Superior temporal gyrus (tissue), 1 donor: ENCODE measurements around the gene SNX25.

Experiments
- DNase-seq: peaks from one replicate; pipeline ENCODE4 v3.0.0-alpha.2; 2016; ENCODE audit errors: extremely low spot score

The SNX25 gene

DNA sequence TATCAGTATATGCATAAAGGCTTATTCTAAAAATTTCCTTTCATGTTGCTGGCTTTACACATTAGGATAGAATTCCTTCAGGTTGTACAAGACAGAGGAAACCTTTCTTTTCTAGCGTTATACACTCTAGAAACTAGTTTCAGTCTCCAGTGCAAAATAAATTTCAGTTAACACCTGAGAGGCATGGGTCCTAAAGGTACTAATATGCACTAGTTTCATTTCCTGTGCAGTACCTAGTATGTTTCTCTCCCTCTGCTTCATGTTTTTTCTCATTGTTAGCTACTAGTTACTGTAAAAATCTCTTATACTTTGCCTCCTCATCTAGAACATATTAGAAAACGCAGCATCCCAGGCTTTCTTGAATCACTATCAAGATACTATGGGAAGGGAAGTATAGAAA is 54.0 kb downstream of the SNX25 start:
- no peak for DNase-seq

DNA sequence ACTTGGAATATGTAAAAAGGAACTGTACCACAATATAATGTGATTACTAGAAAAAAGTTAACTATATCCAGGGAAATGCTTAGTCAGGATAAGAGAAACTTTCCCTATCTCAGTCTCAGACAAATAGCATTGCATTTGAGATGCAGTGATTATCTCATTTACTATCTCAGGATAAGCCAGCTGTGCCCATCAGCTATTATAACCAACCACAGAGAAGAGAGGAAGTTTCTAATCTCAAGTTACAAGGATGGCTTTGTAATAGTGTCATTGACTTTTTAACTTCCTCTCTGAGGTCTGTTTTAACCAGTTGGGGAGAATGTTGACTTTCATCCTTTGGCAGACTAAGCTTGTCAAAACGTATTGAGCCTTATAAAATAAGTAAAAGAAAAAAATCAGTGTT is 56.5 kb downstream of the SNX25 start:
- no peak for DNase-seq

DNA sequence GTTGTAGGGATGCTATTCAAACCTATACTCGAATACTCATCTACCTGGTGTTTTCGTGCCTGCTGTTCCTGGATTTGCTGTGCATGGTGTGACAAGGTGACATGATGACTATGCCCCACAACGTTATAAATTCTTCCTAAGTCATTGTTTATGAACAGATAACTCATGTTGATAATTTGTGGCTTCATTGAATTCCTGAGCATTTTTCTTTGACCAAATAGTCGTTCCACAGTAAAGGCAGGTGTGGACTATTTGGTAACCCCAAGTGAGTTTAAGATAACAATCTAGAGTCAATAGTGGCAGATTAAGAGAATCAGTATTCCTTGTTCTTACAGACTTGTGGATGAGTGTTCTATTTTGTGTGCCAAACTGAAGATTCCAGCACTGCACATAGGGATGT is 59.9 kb downstream of the SNX25 start:
- no peak for DNase-seq

DNA sequence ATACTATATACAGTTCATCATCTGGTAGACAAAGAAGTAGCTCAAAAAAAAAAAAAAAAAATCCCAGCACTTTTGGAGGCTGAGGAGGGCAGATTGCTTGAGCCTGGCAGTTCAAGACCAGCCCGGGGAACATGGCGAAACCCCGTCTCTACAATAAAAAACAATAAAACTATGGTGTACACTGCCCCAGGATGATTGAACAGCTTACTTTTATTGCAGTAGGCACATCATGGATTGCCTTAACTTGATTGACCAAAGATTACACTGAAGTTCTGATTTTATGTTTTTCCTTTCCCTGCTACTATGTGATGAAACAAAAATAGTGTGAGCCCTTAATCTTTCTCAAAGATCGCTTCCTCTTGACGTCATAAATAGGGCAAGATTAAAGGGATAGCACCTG is 60.6 kb downstream of the SNX25 start:
- no peak for DNase-seq

DNA sequence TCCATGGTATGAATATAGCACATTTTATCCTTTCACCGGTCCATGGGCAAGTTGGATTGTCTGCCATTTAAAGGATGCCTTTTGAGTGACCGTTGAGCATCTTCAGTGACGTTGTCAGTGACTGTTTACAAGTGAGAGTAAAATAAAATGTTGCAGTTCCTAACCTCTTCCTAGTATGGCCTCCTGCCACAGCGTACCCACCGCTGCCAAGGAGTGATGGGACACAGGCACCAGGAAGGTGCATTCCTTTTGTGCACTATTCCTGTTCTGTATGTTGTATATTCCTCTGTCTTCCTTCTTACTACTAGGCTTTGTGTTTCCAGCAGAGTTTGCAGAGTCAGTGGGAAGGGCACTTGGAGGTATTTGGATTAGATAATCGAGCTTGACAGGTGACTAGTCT is 61.5 kb downstream of the SNX25 start:
- no peak for DNase-seq

DNA sequence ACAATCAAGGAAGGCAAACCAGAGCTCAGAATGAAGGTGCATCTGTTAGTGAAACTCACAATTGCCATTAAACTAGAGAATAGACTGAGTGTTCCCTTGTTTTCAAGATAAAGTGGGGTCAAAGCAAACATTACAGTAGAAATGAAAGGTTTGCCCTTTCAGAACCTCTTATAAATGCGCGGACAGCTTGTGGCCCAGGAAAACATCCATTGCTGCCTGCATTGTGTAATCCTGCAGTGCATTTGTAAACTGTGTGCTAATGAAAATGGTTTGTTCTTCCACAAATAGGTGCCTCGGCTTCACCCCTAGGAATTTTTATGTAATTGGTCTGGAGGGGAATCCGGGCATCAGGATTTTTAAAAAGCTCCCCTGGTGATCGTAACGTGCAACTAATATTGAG is 62.8 kb downstream of the SNX25 start:
- no peak for DNase-seq

DNA sequence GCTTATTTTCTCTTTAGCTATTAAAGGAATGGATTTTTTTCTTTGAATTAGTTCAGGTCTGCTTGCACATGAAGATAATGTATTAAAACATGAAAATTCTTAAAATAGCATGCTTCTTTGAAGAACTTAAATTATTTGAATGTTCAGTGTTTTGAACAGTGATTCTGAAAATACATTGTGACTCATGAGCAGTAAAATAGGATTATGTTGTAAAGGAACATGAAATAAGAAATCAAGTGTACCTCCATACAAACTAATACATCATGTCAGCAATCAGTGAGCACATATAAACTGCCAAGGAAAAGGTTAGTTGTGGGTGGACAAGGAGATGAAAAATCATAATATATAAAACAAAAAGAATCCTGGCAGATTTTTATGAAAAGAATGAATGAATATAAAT is 66.1 kb downstream of the SNX25 start:
- DNase-seq: no peak

DNA sequence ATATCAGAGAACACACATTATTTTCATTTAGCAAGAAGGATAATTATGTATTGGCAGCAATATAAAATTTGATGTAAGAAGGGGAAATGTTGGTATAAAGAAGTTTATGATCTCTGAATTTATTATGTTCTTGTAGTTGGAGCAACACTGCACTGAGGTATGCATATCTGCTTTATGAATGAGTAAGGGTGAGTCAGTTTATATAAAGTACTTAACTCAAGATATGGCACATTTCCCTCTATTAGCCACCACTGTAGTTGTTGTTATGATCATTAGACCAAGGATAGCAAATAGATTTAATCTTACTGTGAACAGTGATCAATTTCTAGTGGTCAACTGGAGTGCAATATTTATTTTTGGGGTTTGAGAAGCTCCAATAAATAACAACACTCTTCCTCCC is 66.6 kb downstream of the SNX25 start:
- DNase-seq: no peak

DNA sequence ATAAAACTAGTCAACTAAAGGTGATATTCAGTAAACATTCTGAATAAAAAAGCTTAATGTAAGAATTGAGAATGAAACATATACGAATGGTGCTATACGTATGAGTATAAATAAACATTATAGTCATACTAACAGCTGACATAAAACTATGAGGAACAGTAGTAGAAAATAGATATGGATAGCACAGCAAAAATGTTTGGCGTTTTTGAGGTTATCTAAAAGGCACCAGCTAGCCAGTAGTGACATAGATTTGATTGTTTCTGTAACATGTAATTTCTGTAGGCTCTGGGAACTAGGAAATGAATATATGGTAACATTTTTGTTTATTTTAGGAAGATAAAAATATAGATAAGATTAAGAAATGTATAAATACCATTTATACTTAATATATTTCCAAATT is 69.3 kb downstream of the SNX25 start:
- DNase-seq: no peak

DNA sequence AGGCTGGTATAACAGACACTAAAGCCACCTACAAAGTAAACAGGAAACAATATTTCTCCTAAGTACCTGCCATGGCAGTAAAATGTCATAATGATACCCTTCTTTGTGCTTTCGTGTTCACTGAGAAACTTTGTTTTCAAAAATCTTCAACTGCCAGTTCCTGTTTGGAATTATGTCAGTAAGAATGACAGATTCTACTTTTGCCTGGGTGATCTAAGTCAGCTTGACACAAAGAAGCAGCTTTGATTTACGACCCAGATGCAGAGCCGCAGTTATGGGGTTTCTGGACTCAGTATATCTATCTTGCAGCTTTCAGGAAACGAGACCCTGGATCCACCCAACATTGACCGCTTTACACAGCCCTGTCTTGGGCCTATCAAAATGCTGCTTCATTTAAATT is 71.2 kb downstream of the SNX25 start:
- DNase-seq: no peak

DNA sequence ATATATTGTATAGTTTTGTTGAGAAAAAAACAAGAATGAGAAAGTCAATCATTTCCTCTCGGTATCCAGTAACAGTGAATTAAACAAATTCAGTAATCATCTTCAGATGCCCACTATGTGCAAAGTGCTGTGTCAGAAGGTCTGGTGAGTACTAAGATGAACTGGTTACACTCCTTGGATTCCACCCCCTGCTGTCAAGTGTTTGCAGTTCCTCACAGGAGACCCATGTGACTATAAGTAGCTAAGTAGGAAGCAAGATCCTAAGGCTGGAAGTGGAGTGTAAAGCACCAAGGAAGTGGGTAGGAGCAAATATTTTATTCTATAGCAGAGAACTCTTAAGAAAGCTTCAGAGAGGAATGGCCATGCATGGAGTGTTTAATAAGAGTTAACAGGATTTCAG is 73.6 kb downstream of the SNX25 start:
- no peak for DNase-seq

DNA sequence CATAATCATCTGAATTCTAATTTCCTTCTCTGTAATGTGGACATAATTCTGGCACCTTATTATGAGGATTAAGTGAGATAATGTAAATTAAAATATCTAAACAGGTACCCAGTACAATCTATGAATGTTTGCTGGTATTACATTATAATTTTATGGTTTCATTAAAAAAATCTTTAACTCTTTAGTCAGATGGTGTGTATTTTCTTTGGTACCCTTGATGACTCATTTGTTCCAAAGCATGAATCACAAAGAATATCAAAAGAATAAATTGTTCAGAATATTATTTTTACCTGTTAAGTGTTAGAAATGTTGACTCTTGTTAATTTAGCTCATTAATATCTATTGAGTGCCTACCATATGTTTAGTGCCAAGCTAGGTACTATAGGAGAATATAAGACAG is 74.3 kb downstream of the SNX25 start:
- no peak for DNase-seq

DNA sequence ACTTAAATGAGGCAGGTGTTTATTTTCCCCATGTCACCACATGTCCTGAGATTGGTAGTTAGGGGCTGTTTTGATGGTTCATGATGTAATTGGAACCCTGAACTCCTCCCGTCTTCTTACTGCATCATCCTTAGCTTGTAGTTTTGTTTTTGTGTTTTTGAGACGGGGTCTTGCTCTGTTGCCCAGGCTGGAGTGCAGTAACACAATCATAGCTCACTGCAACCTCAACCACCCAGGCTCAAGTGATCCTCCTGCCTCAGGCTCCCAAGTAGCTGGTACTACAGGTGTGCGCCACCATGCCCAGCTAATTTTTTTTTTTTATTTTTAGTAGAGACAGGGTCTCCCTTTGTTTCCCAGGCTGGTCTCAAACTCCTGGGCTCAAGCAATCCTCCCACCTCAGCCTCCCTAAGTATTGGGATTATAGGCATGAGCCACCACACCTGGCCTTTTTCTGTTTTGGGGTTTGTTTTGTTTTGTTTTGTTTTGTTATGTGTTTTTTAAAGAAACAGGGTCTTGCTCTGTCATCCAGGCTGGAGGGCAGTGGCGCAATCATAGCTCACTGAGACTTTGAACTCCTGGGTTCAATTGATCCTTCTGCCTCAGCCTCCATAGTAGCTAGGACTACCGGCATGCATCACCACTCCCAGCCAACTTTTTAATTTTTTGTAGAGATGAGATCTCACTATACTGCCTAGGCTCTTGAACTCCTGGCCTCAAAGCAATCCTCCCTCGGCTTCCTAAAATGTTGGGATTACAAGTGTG is 76.4 kb downstream of the SNX25 start:
- no peak for DNase-seq

DNA sequence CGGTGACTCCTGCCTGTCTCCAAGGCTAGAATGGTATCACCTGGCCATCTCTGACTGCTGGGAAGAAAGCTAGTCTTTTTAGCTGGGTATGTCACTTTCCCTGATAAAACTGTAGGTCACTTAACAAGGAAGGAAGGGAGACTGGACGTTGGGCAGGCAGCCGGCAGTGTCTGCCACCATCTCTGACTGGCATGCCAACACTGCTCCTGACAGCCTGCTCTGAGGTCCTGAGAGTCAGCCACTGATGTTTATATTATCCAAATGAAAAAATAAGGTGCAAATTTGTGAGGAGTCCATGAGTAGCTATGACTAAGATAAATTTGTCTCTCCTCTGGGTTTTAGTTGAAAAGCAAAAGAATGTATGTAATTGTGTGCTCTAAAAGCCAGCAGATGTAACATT is 77.2 kb downstream of the SNX25 start:
- no peak for DNase-seq

DNA sequence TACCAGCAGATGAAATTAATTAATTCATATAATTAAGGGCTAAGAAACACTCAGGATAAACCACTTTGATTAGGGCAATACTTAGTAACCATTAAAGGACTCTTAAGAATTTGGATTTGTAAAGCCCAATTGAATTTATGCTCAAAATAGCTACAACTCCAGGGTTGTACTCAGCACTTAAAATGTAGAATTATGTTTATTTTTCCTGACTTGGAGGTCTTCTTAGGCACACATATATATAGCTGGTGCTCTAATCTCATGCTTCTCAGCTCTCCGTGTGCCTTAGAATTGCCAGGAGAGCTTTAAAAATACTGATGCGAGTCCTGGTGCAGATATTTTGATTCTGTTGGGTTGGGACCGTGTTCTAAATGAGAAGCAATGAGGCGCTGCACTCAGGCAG is 77.6 kb downstream of the SNX25 start:
- no peak for DNase-seq

DNA sequence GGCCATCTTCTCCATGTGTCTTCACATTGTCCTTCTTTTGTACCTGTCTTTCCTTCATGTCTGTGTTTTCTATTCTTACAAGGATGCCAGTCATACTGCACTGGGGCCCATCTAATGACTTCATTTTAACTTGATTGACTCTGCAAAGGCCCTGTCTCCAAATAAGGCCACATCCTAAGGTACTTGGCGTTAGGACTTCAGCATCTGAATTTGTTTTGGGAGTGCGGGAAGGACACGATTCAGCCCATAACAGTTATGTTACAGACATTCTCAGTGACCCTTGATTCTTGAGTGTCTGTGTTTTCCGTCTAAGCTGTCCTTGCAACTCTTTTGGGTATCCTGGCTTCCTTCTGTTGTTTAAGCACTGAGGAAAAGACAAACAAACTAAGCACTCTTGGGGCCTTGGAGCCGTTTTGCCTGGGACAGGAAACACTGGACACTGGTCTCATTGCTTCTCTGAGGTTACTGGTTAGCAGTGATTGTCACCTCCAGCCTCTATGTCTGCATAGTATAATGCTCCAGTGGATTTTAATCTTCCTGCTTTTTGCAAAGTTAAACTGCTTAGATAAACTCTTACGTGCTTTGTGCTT is 80.7 kb downstream of the SNX25 start:
- DNase-seq: no peak

DNA sequence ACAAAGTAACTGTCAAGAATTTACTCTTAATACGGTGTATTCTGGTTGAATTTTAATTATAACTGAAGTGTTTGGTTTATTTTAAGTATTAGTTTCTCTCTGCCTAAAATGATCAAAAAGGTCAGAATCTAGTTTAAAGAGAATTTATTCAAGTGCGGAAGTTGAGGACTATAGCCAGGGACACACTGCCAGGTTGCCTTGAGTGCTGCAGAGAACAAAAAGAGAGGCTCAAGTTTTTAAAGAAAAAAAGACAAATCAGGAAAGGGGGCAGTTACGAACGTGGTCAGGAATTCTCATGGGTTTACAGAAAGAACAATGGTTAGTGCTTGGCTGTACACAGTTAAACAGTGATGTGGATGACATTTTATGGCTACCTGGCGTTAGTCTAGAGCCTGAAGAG is 81.3 kb downstream of the SNX25 start:
- no peak for DNase-seq

DNA sequence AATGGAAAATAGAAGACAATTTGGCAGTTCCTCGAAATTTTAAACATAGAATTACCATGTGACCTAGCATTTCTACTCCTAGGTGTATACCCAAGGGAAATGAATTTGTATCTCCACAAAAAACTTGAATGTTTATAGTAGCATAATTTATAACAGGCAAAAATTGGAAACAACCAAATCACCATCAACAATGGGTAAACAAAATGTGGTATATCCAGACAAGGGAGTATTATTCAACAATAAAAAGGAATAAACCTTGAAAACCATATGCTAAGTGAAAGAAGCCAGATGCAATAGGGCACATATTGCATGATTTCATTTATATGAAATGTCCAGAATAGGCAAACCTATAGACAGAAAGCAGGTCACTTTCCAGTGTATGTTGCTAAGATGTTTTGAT is 83.8 kb downstream of the SNX25 start:
- no peak for DNase-seq

DNA sequence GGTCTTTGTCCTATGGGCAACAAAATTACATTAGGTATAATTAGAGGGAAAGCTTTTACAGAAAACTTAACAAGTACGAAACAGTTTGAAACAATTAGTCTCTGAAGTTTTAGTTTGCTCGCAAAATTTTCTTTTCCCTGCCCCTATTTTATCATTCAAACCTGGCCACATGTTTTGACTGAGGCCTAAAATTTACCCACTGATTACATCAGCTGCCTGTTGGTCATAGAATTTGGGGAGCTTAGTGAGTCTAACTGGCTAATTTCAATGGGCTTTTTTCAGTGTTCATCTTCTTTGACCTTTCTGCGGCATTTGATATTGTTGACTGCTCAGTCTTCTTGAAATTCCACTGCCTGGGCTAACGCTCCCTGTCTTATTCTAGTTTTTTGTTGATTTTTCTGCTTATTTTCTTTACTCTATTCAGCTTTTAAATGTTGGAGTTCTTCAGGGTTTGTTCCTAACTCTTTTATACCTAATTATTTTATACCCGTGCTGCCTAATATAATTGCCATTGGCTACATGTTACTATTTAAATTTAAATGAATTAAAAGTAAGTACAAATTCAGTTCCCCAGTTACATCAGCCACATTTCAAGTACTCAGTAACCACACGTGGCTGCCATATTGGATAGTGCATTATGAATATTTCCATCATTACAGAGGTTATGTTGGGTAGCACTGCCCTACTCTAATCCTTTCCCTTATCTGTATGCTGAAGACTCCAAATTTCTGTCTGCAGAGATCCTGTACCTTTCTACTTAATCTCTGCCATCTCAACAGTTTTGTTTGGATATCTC is 87.5 kb downstream of the SNX25 start:
- DNase-seq: no peak

DNA sequence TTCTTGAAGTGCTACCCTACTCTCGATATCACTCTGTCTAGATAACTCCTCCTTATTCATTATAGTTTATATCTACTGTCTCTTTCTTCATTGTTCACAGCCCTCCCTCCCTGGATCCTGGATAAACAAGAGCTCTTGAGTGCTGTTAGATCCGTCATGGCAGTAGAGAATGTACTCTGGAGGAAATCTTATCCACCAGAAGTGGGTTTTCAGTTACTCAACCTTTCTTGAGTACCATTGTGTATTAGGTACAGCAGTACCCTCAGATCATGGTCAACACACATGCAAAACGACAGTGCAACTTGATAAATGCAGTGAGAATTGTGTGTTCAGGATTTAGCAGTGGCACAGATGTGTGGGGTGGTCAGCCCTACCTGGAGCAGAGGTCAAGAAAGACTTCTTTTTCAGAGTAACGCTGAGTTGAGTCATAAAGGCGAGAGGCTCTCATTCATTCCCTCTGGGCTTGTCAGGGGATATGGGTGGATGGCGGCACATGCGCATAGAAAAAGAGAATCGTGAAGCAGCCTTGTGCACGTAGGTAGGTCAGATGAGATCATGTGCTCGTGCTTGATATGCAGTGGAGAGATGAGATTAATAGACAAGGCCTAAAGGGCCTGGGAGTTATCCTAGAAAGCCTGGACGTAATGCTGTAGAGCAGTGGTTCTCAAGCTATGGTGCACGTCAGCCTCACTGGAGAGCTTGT is 89.5 kb downstream of the SNX25 start:
- no peak for DNase-seq

DNA sequence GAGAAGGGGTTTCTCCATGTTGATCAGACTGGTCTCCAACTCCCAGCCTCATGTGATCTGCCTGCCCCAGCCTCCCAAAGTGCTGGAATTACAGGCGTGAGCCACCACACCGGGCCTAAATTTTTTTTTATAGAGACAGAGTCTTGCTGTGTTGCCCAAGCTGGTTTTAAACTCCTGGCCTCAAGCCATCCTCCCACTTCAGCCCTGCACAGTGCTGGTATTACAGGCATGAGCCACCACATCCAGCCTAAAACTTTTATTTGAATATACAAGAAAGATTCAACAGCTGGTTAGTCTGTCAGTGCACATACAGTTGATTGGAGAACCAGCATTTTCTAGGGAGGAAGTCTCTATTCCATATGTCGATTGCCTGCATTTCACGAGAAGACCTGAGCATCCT is 95.1 kb downstream of the SNX25 start:
- DNase-seq: no peak

DNA sequence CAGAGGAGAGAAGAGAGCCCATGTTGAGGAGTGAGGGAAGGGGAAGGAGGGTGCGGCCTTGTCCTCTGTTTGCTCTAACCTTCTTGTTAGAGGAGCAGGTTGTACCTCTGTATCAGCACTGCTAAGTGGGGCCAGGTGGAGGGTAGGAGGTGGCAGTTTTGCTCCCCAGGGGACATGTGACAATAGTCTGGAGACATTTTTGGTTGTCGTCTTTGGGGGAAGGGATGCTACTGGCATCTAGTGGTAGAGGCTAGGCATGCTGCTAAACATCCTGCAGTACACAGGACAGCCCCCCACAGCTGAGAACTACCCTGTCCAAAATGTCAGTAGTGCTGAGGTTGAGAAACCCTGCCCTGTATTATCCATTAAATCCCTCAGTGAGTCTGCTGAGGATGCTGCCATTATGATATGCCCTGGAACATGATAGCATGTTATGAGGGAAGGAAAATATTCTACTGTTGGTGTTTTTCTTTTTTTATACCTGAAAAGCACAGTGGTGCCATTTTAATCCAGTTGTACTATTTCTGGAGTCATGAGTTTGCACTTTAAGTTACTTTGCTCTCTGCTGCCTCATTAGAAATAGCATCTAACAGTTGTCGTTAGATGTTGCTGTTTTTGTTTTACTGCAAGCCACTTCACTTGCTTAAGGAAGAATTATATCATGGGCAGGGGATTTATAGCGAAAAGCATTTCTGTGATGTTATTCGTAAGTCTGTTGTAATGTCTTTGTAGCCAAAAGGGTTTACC is 95.7 kb downstream of the SNX25 start:
- DNase-seq: peak; percentile 59
